Smooth muscle cell (in vitro differentiated cells): ENCODE results near the gene JMJD6. TPM values are rescaled to one million over a fixed set of nuclear protein-coding genes. Genes with fewer than 3 reads are reported as not detected.

ENCODE experiments used
- DNase-seq: peaks from one replicate; lab custom pipeline; 2025; ENCODE audit not compliant: unreplicated experiment; lab: John Stamatoyannopoulos, UW
- H2AFZ ChIP-seq: fragments of 200-600 bp; sonication (generic); 2 replicates; pipeline ENCODE4 v1.6.0; 2016; ENCODE audit warnings: antibody characterized with exemption, low read depth, mild to moderate bottlenecking
- H3F3A ChIP-seq: fragments of 200-600 bp; sonication (generic); 2 replicates; pipeline ENCODE4 v1.6.0; 2017; ENCODE audit warnings: antibody characterized with exemption, low read depth
- H3K27ac ChIP-seq: fragments of 200-600 bp; sonication (generic); 2 replicates; pipeline ENCODE4 v1.5.1; 2016; ENCODE audit warnings: low read depth, mild to moderate bottlenecking
- H3K27me3 ChIP-seq: fragments of 200-600 bp; sonication (generic); 2 replicates; pipeline ENCODE4 v1.6.1; 2016; ENCODE audit warnings: low read depth, mild to moderate bottlenecking
- H3K36me3 ChIP-seq: fragments of 200-600 bp; sonication (generic); 2 replicates; pipeline ENCODE4 v1.5.1; 2016; ENCODE audit warnings: low read depth
- H3K4me1 ChIP-seq: fragments of 200-600 bp; sonication (generic); 2 replicates; pipeline ENCODE4 v1.5.1; 2016; ENCODE audit warnings: low read depth
- H3K4me2 ChIP-seq: fragments of 200-600 bp; sonication (generic); 2 replicates; pipeline ENCODE4 v1.6.0; 2016; ENCODE audit warnings: mild to moderate bottlenecking
- H3K4me3 ChIP-seq: fragments of 200-600 bp; sonication (generic); 2 replicates; pipeline ENCODE4 v1.5.1; 2016; ENCODE audit warnings: mild to moderate bottlenecking
- H3K79me2 ChIP-seq: fragments of 200-600 bp; sonication (generic); 2 replicates; pipeline ENCODE4 v1.6.0; 2016; ENCODE audit warnings: low read depth, mild to moderate bottlenecking
- H3K9ac ChIP-seq: fragments of 200-600 bp; sonication (generic); 2 replicates; pipeline ENCODE4 v1.6.0; 2016; ENCODE audit warnings: low read depth
- H3K9me3 ChIP-seq: fragments of 200-600 bp; sonication (generic); replicated peaks from 2 replicates; pipeline ENCODE4 v1.5.1; 2016; ENCODE audit warnings: low read depth
- H4K20me1 ChIP-seq: fragments of 200-600 bp; sonication (generic); 2 replicates; pipeline ENCODE4 v1.6.0; 2016; ENCODE audit warnings: low read depth
- WGBS: methylation state at CpG from one replicate; pipeline ENCODE4 v1.1.7; 2016; ENCODE audit warnings: low lambda C conversion rate; 5-methylcytosine and 5-hydroxymethylcytosine counted together
- polyA plus RNA-seq: library from polyadenylated mRNA; unstranded; fragments of >200 nt; fragmentation: Nextera tagmentation; extraction: Ambion mirVana; gene quantifications from 2 replicates; pipeline ENCODE4 v1.2.1, GENCODE V29; 2016
- total RNA-seq: library from RNA; depleted of rRNA; stranded (reverse); fragments of >200 nt; gene quantifications from 2 replicates; pipeline ENCODE4 v1.2.3, GENCODE V29; 2014
- TF ChIP-seq, protein P1 (sequence below): fragments of 200-600 bp; sonication (generic); IDR thresholded peaks from 2 replicates; pipeline ENCODE4 v1.5.1; 2017; ENCODE audit warnings: borderline replicate concordance, mild to moderate bottlenecking, antibody characterized with exemption; ENCODE audit not compliant: insufficient read depth, poor library complexity, severe bottlenecking

JMJD6 gene
- total and polyA plus RNA-seq, 2 experiments from 2014 or later: 32.7 to 54.7 TPM

GRCh38 chr17:76758570-76758969 is 32.2 kb upstream of the JMJD6 start:
- Histone ChIP-seq H4K20me1 (no peaks in the 10 kb centered on the region), H3K79me2 (no peaks in the 10 kb centered on the region), H3K36me3 (no peaks in the 10 kb centered on the region), H3K27ac (no peak overlapping the region), H3K9me3 (no peaks in the 10 kb centered on the region), H3K27me3 (no peaks in the 10 kb centered on the region), H3K4me3 (no peak overlapping the region), H3F3A (no peaks in the 10 kb centered on the region), H3K4me1 (no peaks in the 10 kb centered on the region), H3K9ac (no peak overlapping the region), H2AFZ (no peak overlapping the region), H3K4me2 (no peak overlapping the region)
- no peak for DNase-seq
- 98% methylated on average over 3 of the region's 3 CpGs for WGBS
- TF ChIP-seq, protein P1, sequence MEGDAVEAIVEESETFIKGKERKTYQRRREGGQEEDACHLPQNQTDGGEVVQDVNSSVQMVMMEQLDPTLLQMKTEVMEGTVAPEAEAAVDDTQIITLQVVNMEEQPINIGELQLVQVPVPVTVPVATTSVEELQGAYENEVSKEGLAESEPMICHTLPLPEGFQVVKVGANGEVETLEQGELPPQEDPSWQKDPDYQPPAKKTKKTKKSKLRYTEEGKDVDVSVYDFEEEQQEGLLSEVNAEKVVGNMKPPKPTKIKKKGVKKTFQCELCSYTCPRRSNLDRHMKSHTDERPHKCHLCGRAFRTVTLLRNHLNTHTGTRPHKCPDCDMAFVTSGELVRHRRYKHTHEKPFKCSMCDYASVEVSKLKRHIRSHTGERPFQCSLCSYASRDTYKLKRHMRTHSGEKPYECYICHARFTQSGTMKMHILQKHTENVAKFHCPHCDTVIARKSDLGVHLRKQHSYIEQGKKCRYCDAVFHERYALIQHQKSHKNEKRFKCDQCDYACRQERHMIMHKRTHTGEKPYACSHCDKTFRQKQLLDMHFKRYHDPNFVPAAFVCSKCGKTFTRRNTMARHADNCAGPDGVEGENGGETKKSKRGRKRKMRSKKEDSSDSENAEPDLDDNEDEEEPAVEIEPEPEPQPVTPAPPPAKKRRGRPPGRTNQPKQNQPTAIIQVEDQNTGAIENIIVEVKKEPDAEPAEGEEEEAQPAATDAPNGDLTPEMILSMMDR: no peak

GRCh38 chr17:76757256-76757655 is 30.9 kb upstream of the JMJD6 start:
- Histone ChIP-seq H3K4me2 (no peak overlapping the region), H3K4me3 (no peak overlapping the region), H3K9ac (no peak overlapping the region), H3K4me1 (no peaks in the 10 kb centered on the region), H3K36me3 (no peaks in the 10 kb centered on the region), H2AFZ (no peak overlapping the region), H3K27me3 (no peaks in the 10 kb centered on the region), H3F3A (no peaks in the 10 kb centered on the region), H3K27ac (no peak overlapping the region), H4K20me1 (no peaks in the 10 kb centered on the region), H3K9me3 (no peaks in the 10 kb centered on the region), H3K79me2 (no peaks in the 10 kb centered on the region)
- TF ChIP-seq, protein P1: no peak
- WGBS: 94% methylated on average over 5 of the region's 5 CpGs
- no peak for DNase-seq

GRCh38 chr17:76755285-76755684 is 28.9 kb upstream of the JMJD6 start:
- H3F3A ChIP-seq: no peaks in the 10 kb centered on the region
- no peaks in the 10 kb centered on the region for H4K20me1 ChIP-seq
- no peaks in the 10 kb centered on the region for H3K9me3 ChIP-seq
- H3K27me3 ChIP-seq: no peaks in the 10 kb centered on the region
- H3K79me2 ChIP-seq: no peaks in the 10 kb centered on the region
- WGBS: 97% methylated on average over 2 of the region's 2 CpGs
- no peak overlapping the region for H3K27ac ChIP-seq
- H2AFZ ChIP-seq: no peak overlapping the region
- no peak for DNase-seq
- TF ChIP-seq, protein P1: no peak
- H3K4me3 ChIP-seq: no peak overlapping the region
- no peaks in the 10 kb centered on the region for H3K36me3 ChIP-seq
- H3K9ac ChIP-seq: no peak overlapping the region
- H3K4me1 ChIP-seq: no peaks in the 10 kb centered on the region
- no peak overlapping the region for H3K4me2 ChIP-seq
